SK-N-SH (cell line): Measurements from ENCODE around the gene NIPA2. TPM values are rescaled to one million over a fixed set of nuclear protein-coding genes. Genes with fewer than 3 reads are reported as not detected.

ENCODE experiments used
- CTCF ChIA-PET: fragments of 300-600, 350-600 bp; formaldehyde crosslinking; extraction: SDS; loops from one replicate; lab custom pipeline; 2021; lab: Yijun Ruan, JAX
- POLR2A ChIA-PET: fragments of 350-600 bp; sonication (Branson Sonifier 250); formaldehyde crosslinking; extraction: SDS; loops from one replicate; lab custom pipeline; 2020; ENCODE audit warnings: antibody characterized with exemption, inconsistent platforms; lab: Yijun Ruan, JAX
- DNase-seq: peaks from one replicate; pipeline ENCODE4 v3.0.0; 2012
- H2AFZ ChIP-seq: fragments of 200-600 bp; sonication (generic); 2 replicates; pipeline ENCODE4 v1.8.1; 2016; ENCODE audit warnings: antibody characterized with exemption, mild to moderate bottlenecking, low read depth
- H3F3A ChIP-seq: fragments of 200-600 bp; sonication (generic); replicated peaks from 2 replicates; pipeline ENCODE3; 2016; ENCODE audit warnings: antibody characterized with exemption, mild to moderate bottlenecking; ENCODE audit not compliant: insufficient read depth
- H3K27ac ChIP-seq, 2 experiments: fragments of 200-500 bp in 1 of 2; fragments of 200-600 bp in 1 of 2; sonication (Bioruptor generic) in 1 of 2; sonication (generic), shearing (Covaris generic) in 1 of 2; 2 replicates each; pipeline versions ENCODE4 v1.5.1 to v1.6.1; 2014 to 2016; ENCODE audit warnings: low read depth in 2 of 2, inconsistent platforms in 1 of 2, low read length in 1 of 2, mild to moderate bottlenecking in 1 of 2, mixed read lengths in 1 of 2
- H3K27me3 ChIP-seq: fragments of 200-600 bp; sonication (generic), shearing (Covaris generic); 2 replicates; pipeline ENCODE4 v1.6.1; 2016; ENCODE audit warnings: mixed run types; ENCODE audit not compliant: insufficient read depth
- H3K36me3 ChIP-seq, 2 experiments: fragments of 200-500 bp in 1 of 2; fragments of 200-600 bp in 1 of 2; sonication (Bioruptor generic) in 1 of 2; sonication (generic) in 1 of 2; replicated peaks in 1 of 2; 2 replicates each; pipeline versions ENCODE3 to v1.5.1; 2014 to 2016; ENCODE audit warnings: low read length in 1 of 2, mild to moderate bottlenecking in 1 of 2; ENCODE audit not compliant: insufficient read depth in 2 of 2, control insufficient read depth in 1 of 2
- H3K4me1 ChIP-seq, 2 experiments: fragments of 200-500 bp in 1 of 2; fragments of 200-600 bp in 1 of 2; sonication (Bioruptor generic) in 1 of 2; sonication (generic), shearing (Covaris generic) in 1 of 2; 2 replicates each; pipeline versions ENCODE4 v1.5.1 to v1.6.1; 2014 to 2016; ENCODE audit warnings: low read depth in 1 of 2, low read length in 1 of 2, mixed run types in 1 of 2; ENCODE audit not compliant: insufficient read depth in 2 of 2, control insufficient read depth in 1 of 2
- H3K4me2 ChIP-seq: fragments of 200-600 bp; sonication (generic), shearing (Covaris generic); 2 replicates; pipeline ENCODE4 v1.6.1; 2017; ENCODE audit warnings: mixed run types
- H3K4me3 ChIP-seq, 2 experiments: fragments of 200-500 bp in 1 of 2; fragments of 200-600 bp in 1 of 2; sonication (Bioruptor generic) in 1 of 2; sonication (generic), shearing (Covaris generic) in 1 of 2; 2 replicates each; pipeline versions ENCODE4 v1.5.1 to v1.8.1; 2014 to 2016; ENCODE audit warnings: low read depth in 2 of 2, inconsistent platforms in 1 of 2, low read length in 1 of 2, mild to moderate bottlenecking in 1 of 2, mixed read lengths in 1 of 2, moderate library complexity in 1 of 2
- H3K79me2 ChIP-seq: fragments of 200-600 bp; sonication (generic); 2 replicates; pipeline ENCODE4 v1.8.1; 2017; ENCODE audit warnings: mild to moderate bottlenecking; ENCODE audit not compliant: insufficient read depth
- H3K9ac ChIP-seq: fragments of 200-600 bp; sonication (generic); 2 replicates; pipeline ENCODE4 v1.6.1; 2017; ENCODE audit warnings: mixed run types
- H3K9me2 ChIP-seq: fragments of 200-600 bp; sonication (generic); 2 replicates; pipeline ENCODE4 v1.6.1; 2017; ENCODE audit warnings: mixed run types
- H3K9me3 ChIP-seq: fragments of 200-600 bp; sonication (generic); 2 replicates; pipeline ENCODE4 v1.6.1; 2017; ENCODE audit warnings: mixed run types, mild to moderate bottlenecking, moderate library complexity
- H4K20me1 ChIP-seq: fragments of 200-600 bp; sonication (generic); 2 replicates; pipeline ENCODE4 v1.6.1; 2017; ENCODE audit warnings: mild to moderate bottlenecking, mixed run types; ENCODE audit not compliant: insufficient read depth
- ZBTB33 ChIP-seq: IDR thresholded peaks from 2 replicates; pipeline ENCODE4 v1.4.0; 2012; ENCODE audit warnings: low read depth, borderline replicate concordance
- WGBS: methylation state at CpG from one replicate; pipeline ENCODE4 v1.1.6; 2017; ENCODE audit warnings: low lambda C conversion rate; 5-methylcytosine and 5-hydroxymethylcytosine counted together
- polyA plus RNA-seq, 3 experiments: library from polyadenylated mRNA; depleted of rRNA; stranded (reverse); fragments of >200 nt; gene quantifications; 2 replicates each; pipeline ENCODE4 v1.2.3, GENCODE V29; 2012

Gene NIPA2
- polyA plus RNA-seq, 1 of the 3 experiments (the other 2 are of a cell fraction), result 32.0 TPM

- Histone ChIP-seq H3K9me3 (no peaks in the 10 kb centered on the region), H3K4me1 (no peaks in the 10 kb centered on the region), H3K9me2 (no peaks in the 10 kb centered on the region), H3K79me2 (no peaks in the 10 kb centered on the region), H3K4me3 (no peak overlapping the region), H3K27me3 (no peaks in the 10 kb centered on the region), H2AFZ (no peak overlapping the region), H3K36me3 (peaks cover 10 to 44% of the 10 kb centered on the region in 2 experiments), H3K4me2 (no peak overlapping the region), H4K20me1 (no peaks in the 10 kb centered on the region), H3F3A (no peaks in the 10 kb centered on the region), H3K27ac (no peak overlapping the region), H3K9ac (no peak overlapping the region)
- TF ChIP-seq ZBTB33, result no peak
- ChIA-PET POLR2A (no interaction called here), CTCF (no interaction called here)
- no peak for DNase-seq
- 94% methylated on average over 13 of the region's 18 CpGs for WGBS
Measured at GRCh38 chr15:22917556-22917955, 79.1 kb downstream of the NIPA2 start.

Other genes with a start within 250 kb of the NIPA2 start
- gene NIPA1, start 52.0 kb upstream of the NIPA2 start, polyA plus RNA-seq (2012; rRNA removed), result 7.5 and 10.0 TPM in 2 replicates
- gene CYFIP1, start 141.7 kb downstream of the NIPA2 start, polyA plus RNA-seq (2012; rRNA removed), result 53.4 and 53.6 TPM in 2 replicates
- gene TUBGCP5, start 200.9 kb downstream of the NIPA2 start, polyA plus RNA-seq (2012; rRNA removed), result 8.7 and 11.8 TPM in 2 replicates